Measurements from ENCODE around the gene FIBIN. TPM values are rescaled to one million over a fixed set of nuclear protein-coding genes. Genes with fewer than 3 reads are reported as not detected.

Gene FIBIN
- total and polyA plus RNA-seq, 9 donors: 5.2 to 43.9 (median 18.7) TPM

DNA sequence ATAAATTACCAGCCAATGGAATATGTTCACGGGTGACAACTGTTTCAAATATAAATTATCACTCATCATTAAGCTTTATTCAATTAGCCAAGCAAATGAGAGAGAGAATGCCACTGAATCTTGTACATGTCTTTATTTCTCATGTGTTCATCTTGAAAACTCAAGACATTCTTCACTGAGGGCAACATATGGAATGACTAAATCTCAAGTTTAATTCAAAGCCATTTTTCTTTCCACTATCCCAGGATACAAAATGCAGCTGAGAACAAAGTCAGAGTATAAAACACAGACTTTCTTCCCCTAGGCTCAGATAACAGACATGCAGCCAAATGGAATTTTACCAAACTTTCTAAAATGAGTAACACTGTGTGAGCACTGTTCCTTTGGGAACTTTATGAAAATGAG lies 34.7 kb downstream of the FIBIN start:
- Histone ChIP-seq H3K27ac (no peak overlapping the region), H3K9me3 (no peaks in the 10 kb centered on the region), H3K27me3 (no peaks in the 10 kb centered on the region), H3K4me3 (no peak overlapping the region), H3K36me3 (no peaks in the 10 kb centered on the region), H3K4me1 (ENCODE audit: insufficient read depth) (no peaks in the 10 kb centered on the region)
- TF ChIP-seq POLR2A (IDR thresholded peaks at IDR 0.05): no peak
- TF ChIP-seq, protein P1, sequence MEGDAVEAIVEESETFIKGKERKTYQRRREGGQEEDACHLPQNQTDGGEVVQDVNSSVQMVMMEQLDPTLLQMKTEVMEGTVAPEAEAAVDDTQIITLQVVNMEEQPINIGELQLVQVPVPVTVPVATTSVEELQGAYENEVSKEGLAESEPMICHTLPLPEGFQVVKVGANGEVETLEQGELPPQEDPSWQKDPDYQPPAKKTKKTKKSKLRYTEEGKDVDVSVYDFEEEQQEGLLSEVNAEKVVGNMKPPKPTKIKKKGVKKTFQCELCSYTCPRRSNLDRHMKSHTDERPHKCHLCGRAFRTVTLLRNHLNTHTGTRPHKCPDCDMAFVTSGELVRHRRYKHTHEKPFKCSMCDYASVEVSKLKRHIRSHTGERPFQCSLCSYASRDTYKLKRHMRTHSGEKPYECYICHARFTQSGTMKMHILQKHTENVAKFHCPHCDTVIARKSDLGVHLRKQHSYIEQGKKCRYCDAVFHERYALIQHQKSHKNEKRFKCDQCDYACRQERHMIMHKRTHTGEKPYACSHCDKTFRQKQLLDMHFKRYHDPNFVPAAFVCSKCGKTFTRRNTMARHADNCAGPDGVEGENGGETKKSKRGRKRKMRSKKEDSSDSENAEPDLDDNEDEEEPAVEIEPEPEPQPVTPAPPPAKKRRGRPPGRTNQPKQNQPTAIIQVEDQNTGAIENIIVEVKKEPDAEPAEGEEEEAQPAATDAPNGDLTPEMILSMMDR (IDR thresholded peaks at IDR 0.05): no peak
- TF ChIP-seq EP300 (IDR thresholded peaks at IDR 0.05): no peak
- intact Hi-C loops (cut with DNase I): no loop called here
- no peak for DNase-seq
- 24 to 36% (median 27%) methylated on average over 1 of the region's 1 CpG for WGBS, 3 donors

DNA sequence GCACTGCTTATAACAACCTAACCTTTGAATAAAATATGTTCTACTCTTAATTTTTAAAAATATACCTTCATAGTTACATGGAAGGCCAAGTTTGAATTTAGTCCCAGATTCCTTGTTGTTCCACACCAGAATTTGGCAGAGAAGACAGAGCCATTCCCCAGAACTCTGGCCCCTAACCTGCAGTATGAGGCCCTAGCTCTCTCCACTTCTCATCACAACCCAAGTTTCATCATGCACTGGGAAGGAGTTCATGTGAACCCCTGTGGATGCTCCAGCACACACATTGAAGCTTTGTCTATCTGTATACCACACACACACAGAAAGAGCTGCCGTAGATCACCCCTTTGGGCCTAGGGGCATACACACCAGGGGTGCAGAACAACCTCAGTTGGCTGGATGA lies 36.1 kb downstream of the FIBIN start:
- intact Hi-C loops (cut with DNase I): no loop called here
- no peaks in the 10 kb centered on the region for H3K36me3 ChIP-seq
- no peaks in the 10 kb centered on the region for H3K27me3 ChIP-seq
- 94 to 100% (median 96%) methylated on average over 1 of the region's 1 CpG for WGBS, 3 donors
- no peaks in the 10 kb centered on the region for H3K4me1 ChIP-seq (ENCODE audit: insufficient read depth)
- no peak overlapping the region for H3K27ac ChIP-seq
- DNase-seq: no peak
- no peak overlapping the region for H3K4me3 ChIP-seq
- no peaks in the 10 kb centered on the region for H3K9me3 ChIP-seq
- TF ChIP-seq EP300 (IDR thresholded peaks at IDR 0.05) (no peak), POLR2A (IDR thresholded peaks at IDR 0.05) (no peak)
- TF ChIP-seq, protein P1 (IDR thresholded peaks at IDR 0.05): no peak

DNA sequence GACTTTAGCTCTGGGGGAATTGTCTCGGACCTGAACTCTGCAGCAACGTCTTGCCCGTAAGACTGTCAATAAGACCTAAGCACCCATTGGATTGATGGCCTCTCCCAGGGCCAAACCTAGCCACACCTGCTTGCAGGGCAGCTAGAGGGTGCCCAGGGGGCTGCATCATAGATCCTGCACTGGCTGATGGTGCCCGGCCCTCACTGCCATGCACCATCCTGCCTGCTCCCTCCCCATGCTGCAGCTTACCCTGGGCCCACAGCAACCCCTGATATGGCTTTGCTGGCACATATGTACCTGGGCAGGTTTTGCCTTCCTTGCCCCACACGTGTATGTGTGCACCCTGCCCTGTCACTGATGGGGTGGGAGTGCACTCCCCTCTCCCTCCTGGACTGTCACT lies 37.8 kb downstream of the FIBIN start:
- 84 to 94% (median 93%) methylated on average over 5 of the region's 5 CpGs for whole genome bisulfite sequencing, 3 donors
- Histone ChIP-seq H3K4me3 (no peak overlapping the region), H3K27me3 (no peaks in the 10 kb centered on the region), H3K4me1 (ENCODE audit: insufficient read depth) (no peaks in the 10 kb centered on the region), H3K36me3 (no peaks in the 10 kb centered on the region), H3K27ac (no peak overlapping the region), H3K9me3 (no peaks in the 10 kb centered on the region)
- DNase-seq: no peak
- TF ChIP-seq EP300 (IDR thresholded peaks at IDR 0.05) (no peak), POLR2A (IDR thresholded peaks at IDR 0.05) (no peak)
- TF ChIP-seq, protein P1 (IDR thresholded peaks at IDR 0.05): no peak
- intact Hi-C loops (cut with DNase I): no loop called here

- no peak overlapping the region for H3K4me3 ChIP-seq
- WGBS, 3 donors: 65 to 77% (median 76%) methylated on average over 3 of the region's 3 CpGs
- no peak overlapping the region for H3K27ac ChIP-seq
- intact Hi-C loops (cut with DNase I): no loop called here
- no peak for DNase-seq
- no peak for TF ChIP-seq EP300 (IDR thresholded peaks at IDR 0.05)
- TF ChIP-seq POLR2A (IDR thresholded peaks at IDR 0.05): no peak
- TF ChIP-seq, protein P1 (IDR thresholded peaks at IDR 0.05): no peak
- no peaks in the 10 kb centered on the region for H3K36me3 ChIP-seq
- H3K4me1 ChIP-seq (ENCODE audit: insufficient read depth): no peaks in the 10 kb centered on the region
- no peaks in the 10 kb centered on the region for H3K27me3 ChIP-seq
- no peaks in the 10 kb centered on the region for H3K9me3 ChIP-seq
These were observed 46.0 kb downstream of the FIBIN start for GRCh38 chr11:27039873-27040272.

All from ovary (tissue), 9 donors.